HG02763 (cell line): ENCODE results near the gene ADAP1.
A peak's percentile ranks its signal among the peaks of the same experiment; 100 is the strongest.

Source experiments
- ATAC-seq: cut with Tn5 transposase; IDR thresholded peaks from one replicate; pipeline ENCODE4 v1.9.1; 2021; ENCODE audit warnings: mild to moderate bottlenecking, moderate library complexity; ENCODE audit not compliant: unreplicated experiment

ADAP1 gene

GRCh38 chr7:923108-924041 lies 31.1 kb downstream of the ADAP1 start:
- ATAC-seq: peak; percentile 65

GRCh38 chr7:922334-923107 lies 32.0 kb downstream of the ADAP1 start:
- ATAC-seq: no peak

GRCh38 chr7:921581-922333 lies 32.7 kb downstream of the ADAP1 start:
- no peak for ATAC-seq

GRCh38 chr7:921071-921461 lies 33.4 kb downstream of the ADAP1 start:
- no peak for ATAC-seq

GRCh38 chr7:920351-921070 lies 34.0 kb downstream of the ADAP1 start:
- ATAC-seq: no peak

- no peak for ATAC-seq
These were observed 34.5 kb downstream of the ADAP1 start for GRCh38 chr7:919924-920341.

- no peak for ATAC-seq
These were observed 35.4 kb downstream of the ADAP1 start for GRCh38 chr7:919114-919442.

- no peak for ATAC-seq
These were observed 35.9 kb downstream of the ADAP1 start for GRCh38 chr7:918441-919113.

GRCh38 chr7:918118-918425 lies 36.4 kb downstream of the ADAP1 start:
- no peak for ATAC-seq

GRCh38 chr7:917255-918117 lies 37.0 kb downstream of the ADAP1 start:
- ATAC-seq: no peak

- no peak for ATAC-seq
These were observed 38.1 kb downstream of the ADAP1 start for GRCh38 chr7:916291-916941.

- ATAC-seq: no peak
These were observed 38.9 kb downstream of the ADAP1 start for GRCh38 chr7:915291-916218.

GRCh38 chr7:914521-915194 lies 39.8 kb downstream of the ADAP1 start:
- ATAC-seq: no peak

GRCh38 chr7:913736-914520 lies 40.6 kb downstream of the ADAP1 start:
- no peak for ATAC-seq

- ATAC-seq: no peak
These were observed 42.5 kb downstream of the ADAP1 start for GRCh38 chr7:911791-912480.

- no peak for ATAC-seq
These were observed 43.5 kb downstream of the ADAP1 start for GRCh38 chr7:910931-911431.
